ENCODE measurements around the gene HNRNPUL1. TPM values are rescaled to one million over a fixed set of nuclear protein-coding genes. Genes with fewer than 3 reads are reported as not detected.

The HNRNPUL1 gene
- total and polyA plus RNA-seq, 10 of the 15 experiments (the other 5 are each of a cell fraction or from before 2014, with no cell fraction given): 11.1 to 276 (median 117) TPM

- BruUV-seq (replicated peaks): no TSS peak
- no peak for DNase-seq (ENCODE audit: low read depth, low spot score)
- Histone ChIP-seq H3K79me2 (ENCODE audit: control insufficient read depth, insufficient read depth, low read length) (peaks cover 10% of the 10 kb centered on the region), H3K9me3 (replicated peaks; ENCODE audit: control insufficient read depth, insufficient read depth, low read length) (no peaks in the 10 kb centered on the region), H2AFZ (ENCODE audit: control insufficient read depth, low read depth, low read length) (no peak overlapping the region), H3K4me2 (ENCODE audit: control insufficient read depth, insufficient read depth) (no peak overlapping the region), H3K4me1 (ENCODE audit: control insufficient read depth, insufficient read depth, low read length) (peaks cover 25% of the 10 kb centered on the region), H3K9ac (ENCODE audit: control insufficient read depth, insufficient read depth, low read length) (no peak overlapping the region), H3K4me3 (no peak overlapping the region), H3K27ac (ENCODE audit: control insufficient read depth, insufficient read depth) (no peak overlapping the region), H3K27me3 (replicated peaks in 1 of 2; ENCODE audit: control insufficient read depth in 2 of 2, insufficient read depth in 2 of 2, low read length in 1 of 2) (no peaks in the 10 kb centered on the region), H4K20me1 (ENCODE audit: control insufficient read depth, insufficient read depth) (no peaks in the 10 kb centered on the region), H3K36me3 (ENCODE audit: control insufficient read depth in 2 of 2, insufficient read depth in 2 of 2, low read length in 1 of 2) (peaks cover 9 to 35% of the 10 kb centered on the region in 2 experiments)
- ChIA-PET CTCF (interaction anchor here (1.8 kb wide), 1 partner anchor 29 kb away, joined by 5 read pairs; no protein-coding TSS in a partner anchor), POLR2A (no interaction called here), SMC1A (ENCODE audit: uncharacterized antibody, unreplicated experiment) (no interaction called here), RAD21 (ENCODE audit: unreplicated experiment) (no interaction called here)
- intact Hi-C loops (cut with micrococcal nuclease; ENCODE audit: unreplicated experiment) (no loop called here), in situ Hi-C loops (cut with MboI) (no loop called here)
- no peak for FAIRE-seq
- 75% methylated on average over 7 of the region's 7 CpGs for WGBS (ENCODE audit: insufficient coverage, insufficient replicate concordance, low lambda C conversion rate, missing lambda C conversion rate)
- TF ChIP-seq POLR2AphosphoS5 (IDR thresholded peaks at IDR 0.05; ENCODE audit: low read length): peak; percentile 17; the same call in 1 of the 2 replicates
- no peak for TF ChIP-seq JUNB (IDR thresholded peaks at IDR 0.05)
- ATAC-seq: no peak
Measured at GRCh38 chr19:41323023-41323422, 58.9 kb downstream of the HNRNPUL1 start.

GRCh38 chr19:41323430-41324125, 59.4 kb downstream of the HNRNPUL1 start:
- H3K27me3 ChIP-seq (replicated peaks in 1 of 2; ENCODE audit: control insufficient read depth in 2 of 2, insufficient read depth in 2 of 2, low read length in 1 of 2): no peaks in the 10 kb centered on the region
- H4K20me1 ChIP-seq (ENCODE audit: control insufficient read depth, insufficient read depth): no peaks in the 10 kb centered on the region
- WGBS (ENCODE audit: insufficient coverage, insufficient replicate concordance, low lambda C conversion rate, missing lambda C conversion rate): 64% methylated on average over 16 of the region's 16 CpGs
- no peak overlapping the region for H2AFZ ChIP-seq (ENCODE audit: control insufficient read depth, low read depth, low read length)
- DNase-seq (ENCODE audit: low read depth, low spot score) (no peak), FAIRE-seq (no peak), ATAC-seq (no peak)
- no peak overlapping the region for H3K9ac ChIP-seq (ENCODE audit: control insufficient read depth, insufficient read depth, low read length)
- no peak overlapping the region for H3K4me2 ChIP-seq (ENCODE audit: control insufficient read depth, insufficient read depth)
- H3K4me3 ChIP-seq: no peak overlapping the region
- intact Hi-C loops (cut with micrococcal nuclease; ENCODE audit: unreplicated experiment) (no loop called here), in situ Hi-C loops (cut with MboI) (no loop called here)
- H3K27ac ChIP-seq (ENCODE audit: control insufficient read depth, insufficient read depth): no peak overlapping the region
- BruUV-seq (replicated peaks): no TSS peak
- RAD21 ChIA-PET (ENCODE audit: unreplicated experiment): no interaction called here
- H3K36me3 ChIP-seq (ENCODE audit: control insufficient read depth in 2 of 2, insufficient read depth in 2 of 2, low read length in 1 of 2): peaks cover 9 to 33% of the 10 kb centered on the region in 2 experiments
- POLR2A ChIA-PET: interaction anchor here (0.5 kb wide), 1 partner anchor 21 kb away, joined by 3 read pairs; no protein-coding TSS in a partner anchor
- TF ChIP-seq EGR1 (IDR thresholded peaks at IDR 0.05; ENCODE audit: borderline replicate concordance in 1 of 2, low read depth in 2 of 2, low read length in 2 of 2) (no peak), POLR2AphosphoS2 (IDR thresholded peaks at IDR 0.05; ENCODE audit: low read depth, low read length) (0 out of 2 replicates have a peak, but pooled peaks have one; percentile 29), PML (IDR thresholded peaks at IDR 0.05; ENCODE audit: low read length) (peak; percentile 22; the same call in 1 of the 2 replicates), POLR2A (IDR thresholded peaks at IDR 0.05; ENCODE audit: low read depth, low read length) (peak; percentile 39)
- H3K79me2 ChIP-seq (ENCODE audit: control insufficient read depth, insufficient read depth, low read length): peaks cover 10% of the 10 kb centered on the region
- CTCF ChIA-PET: interaction anchor here (1.8 kb wide), 1 partner anchor 29 kb away, joined by 5 read pairs; no protein-coding TSS in a partner anchor
- SMC1A ChIA-PET (ENCODE audit: uncharacterized antibody, unreplicated experiment): interaction anchor here (1.1 kb wide), 1 partner anchor 119 kb away, joined by 3 read pairs; no protein-coding TSS in a partner anchor
- no peaks in the 10 kb centered on the region for H3K9me3 ChIP-seq (replicated peaks; ENCODE audit: control insufficient read depth, insufficient read depth, low read length)
- peaks cover 30% of the 10 kb centered on the region for H3K4me1 ChIP-seq (ENCODE audit: control insufficient read depth, insufficient read depth, low read length)
